ENCODE data around the gene HOXC13. TPM values are rescaled to one million over a fixed set of nuclear protein-coding genes. Genes with fewer than 3 reads are reported as not detected.

Gene HOXC13
- total RNA-seq, 1 experiment from 2014 or later = 93.5 TPM

DNA sequence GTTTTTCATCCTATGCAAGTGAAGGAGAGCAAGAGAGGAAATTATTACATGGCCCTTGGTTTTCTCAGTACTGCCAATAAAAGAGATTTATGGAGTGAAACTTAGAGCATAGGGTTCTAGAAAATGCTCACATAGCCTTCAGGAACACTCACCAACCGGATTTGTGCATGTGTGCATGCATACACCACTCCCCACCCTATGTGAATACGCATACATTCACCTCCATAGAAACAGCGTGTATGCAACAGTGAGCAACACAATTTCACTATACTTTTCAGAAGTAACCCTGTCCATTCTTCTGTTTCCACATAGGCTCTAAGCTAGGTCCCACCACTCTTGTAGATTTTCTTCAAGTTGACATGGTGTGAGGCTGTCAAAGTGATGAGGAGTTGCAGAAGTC is 31.5 kb upstream of the HOXC13 start:
- TF ChIP-seq POLR2AphosphoS5 (IDR thresholded peaks at IDR 0.05; ENCODE audit: low read depth, low read length) = no peak
- no peak for TF ChIP-seq TCF7L2 (IDR thresholded peaks at IDR 0.05; ENCODE audit: low read depth, low read length)
- TF ChIP-seq SIN3A (IDR thresholded peaks at IDR 0.05; ENCODE audit: borderline replicate concordance, insufficient read depth, low read depth, low read length) = no peak
- TF ChIP-seq, protein P1, sequence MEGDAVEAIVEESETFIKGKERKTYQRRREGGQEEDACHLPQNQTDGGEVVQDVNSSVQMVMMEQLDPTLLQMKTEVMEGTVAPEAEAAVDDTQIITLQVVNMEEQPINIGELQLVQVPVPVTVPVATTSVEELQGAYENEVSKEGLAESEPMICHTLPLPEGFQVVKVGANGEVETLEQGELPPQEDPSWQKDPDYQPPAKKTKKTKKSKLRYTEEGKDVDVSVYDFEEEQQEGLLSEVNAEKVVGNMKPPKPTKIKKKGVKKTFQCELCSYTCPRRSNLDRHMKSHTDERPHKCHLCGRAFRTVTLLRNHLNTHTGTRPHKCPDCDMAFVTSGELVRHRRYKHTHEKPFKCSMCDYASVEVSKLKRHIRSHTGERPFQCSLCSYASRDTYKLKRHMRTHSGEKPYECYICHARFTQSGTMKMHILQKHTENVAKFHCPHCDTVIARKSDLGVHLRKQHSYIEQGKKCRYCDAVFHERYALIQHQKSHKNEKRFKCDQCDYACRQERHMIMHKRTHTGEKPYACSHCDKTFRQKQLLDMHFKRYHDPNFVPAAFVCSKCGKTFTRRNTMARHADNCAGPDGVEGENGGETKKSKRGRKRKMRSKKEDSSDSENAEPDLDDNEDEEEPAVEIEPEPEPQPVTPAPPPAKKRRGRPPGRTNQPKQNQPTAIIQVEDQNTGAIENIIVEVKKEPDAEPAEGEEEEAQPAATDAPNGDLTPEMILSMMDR (IDR thresholded peaks at IDR 0.05) = no peak
- TF ChIP-seq, protein P2, sequence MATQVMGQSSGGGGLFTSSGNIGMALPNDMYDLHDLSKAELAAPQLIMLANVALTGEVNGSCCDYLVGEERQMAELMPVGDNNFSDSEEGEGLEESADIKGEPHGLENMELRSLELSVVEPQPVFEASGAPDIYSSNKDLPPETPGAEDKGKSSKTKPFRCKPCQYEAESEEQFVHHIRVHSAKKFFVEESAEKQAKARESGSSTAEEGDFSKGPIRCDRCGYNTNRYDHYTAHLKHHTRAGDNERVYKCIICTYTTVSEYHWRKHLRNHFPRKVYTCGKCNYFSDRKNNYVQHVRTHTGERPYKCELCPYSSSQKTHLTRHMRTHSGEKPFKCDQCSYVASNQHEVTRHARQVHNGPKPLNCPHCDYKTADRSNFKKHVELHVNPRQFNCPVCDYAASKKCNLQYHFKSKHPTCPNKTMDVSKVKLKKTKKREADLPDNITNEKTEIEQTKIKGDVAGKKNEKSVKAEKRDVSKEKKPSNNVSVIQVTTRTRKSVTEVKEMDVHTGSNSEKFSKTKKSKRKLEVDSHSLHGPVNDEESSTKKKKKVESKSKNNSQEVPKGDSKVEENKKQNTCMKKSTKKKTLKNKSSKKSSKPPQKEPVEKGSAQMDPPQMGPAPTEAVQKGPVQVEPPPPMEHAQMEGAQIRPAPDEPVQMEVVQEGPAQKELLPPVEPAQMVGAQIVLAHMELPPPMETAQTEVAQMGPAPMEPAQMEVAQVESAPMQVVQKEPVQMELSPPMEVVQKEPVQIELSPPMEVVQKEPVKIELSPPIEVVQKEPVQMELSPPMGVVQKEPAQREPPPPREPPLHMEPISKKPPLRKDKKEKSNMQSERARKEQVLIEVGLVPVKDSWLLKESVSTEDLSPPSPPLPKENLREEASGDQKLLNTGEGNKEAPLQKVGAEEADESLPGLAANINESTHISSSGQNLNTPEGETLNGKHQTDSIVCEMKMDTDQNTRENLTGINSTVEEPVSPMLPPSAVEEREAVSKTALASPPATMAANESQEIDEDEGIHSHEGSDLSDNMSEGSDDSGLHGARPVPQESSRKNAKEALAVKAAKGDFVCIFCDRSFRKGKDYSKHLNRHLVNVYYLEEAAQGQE (IDR thresholded peaks at IDR 0.05; ENCODE audit: insufficient read depth in 1 of 2, low read depth in 2 of 2, low read length in 1 of 2) = no peak
- CTCF ChIA-PET = no interaction called here
- no peak for ATAC-seq
- H3K9me3 ChIP-seq (ENCODE audit: control insufficient read depth, insufficient read depth, low read depth, low read length) = no peaks in the 10 kb centered on the region
- no TSS peak for BruUV-seq (replicated peaks)
- POLR2A ChIA-PET = no interaction called here
- no peaks in the 10 kb centered on the region for H3K27me3 ChIP-seq (ENCODE audit: control insufficient read depth, insufficient read depth, low read length)
- DNase-seq (ENCODE audit: low read depth, low spot score) = no peak
- H3K27ac ChIP-seq (ENCODE audit: low read length) = peak overlapping the region; percentile 46
- H3K4me3 ChIP-seq (ENCODE audit: low read depth in 2 of 2, low read length in 2 of 2) = no peak overlapping the region
- no peaks in the 10 kb centered on the region for H3K4me1 ChIP-seq (ENCODE audit: control insufficient read depth, insufficient read depth, low read length)
- in situ Hi-C loops (cut with HindIII; ENCODE audit: low pct_unique_long_range_greater_than_20kb, low sequenced_read_pairs) (no loop called here), intact Hi-C loops (cut with micrococcal nuclease; ENCODE audit: unreplicated experiment) (no loop called here)
- H3K36me3 ChIP-seq (ENCODE audit: control insufficient read depth, insufficient read depth, low read length) = no peaks in the 10 kb centered on the region

DNA sequence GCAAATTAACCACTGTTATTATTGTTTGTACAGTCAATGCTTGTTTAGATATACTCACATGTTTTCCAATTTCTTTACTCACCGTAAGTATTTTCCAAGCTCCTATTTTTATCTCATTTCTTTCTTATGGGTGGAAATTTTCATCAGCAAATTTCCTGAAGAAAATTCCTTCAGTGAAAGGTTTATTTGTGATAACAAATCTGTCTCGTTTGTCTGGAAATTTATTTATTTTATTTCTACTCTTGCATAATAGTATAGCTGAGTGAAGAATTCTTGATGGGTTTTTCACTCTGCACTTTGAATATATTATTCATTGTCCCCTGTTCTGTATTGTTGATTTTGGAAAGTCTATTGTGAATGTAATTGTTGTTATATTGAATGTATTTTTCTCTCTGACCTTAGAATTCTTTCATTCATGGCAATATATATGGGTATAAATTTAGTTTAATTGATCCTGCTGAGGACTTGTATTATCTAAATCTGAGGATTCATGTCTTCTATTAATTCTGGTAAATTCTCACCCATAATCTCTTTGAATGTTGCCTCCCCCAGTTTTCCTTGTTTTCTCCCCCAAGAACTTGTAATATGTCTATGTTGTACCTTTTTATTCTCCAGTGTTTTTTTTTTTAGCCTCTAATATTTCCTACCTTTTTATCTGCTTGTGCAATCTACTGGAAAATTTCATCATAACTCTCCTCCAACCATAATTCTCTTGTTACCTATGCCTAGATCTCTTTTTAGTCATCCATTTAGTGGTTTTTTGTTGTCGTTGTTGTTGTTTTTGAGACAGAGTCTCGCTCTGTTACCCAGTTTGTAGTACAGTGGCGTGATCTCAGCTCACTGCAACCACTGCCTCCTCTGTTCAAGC is 21.6 kb upstream of the HOXC13 start:
- H3K9me3 ChIP-seq (ENCODE audit: control insufficient read depth, insufficient read depth, low read depth, low read length) = no peaks in the 10 kb centered on the region
- in situ Hi-C loops (cut with HindIII; ENCODE audit: low pct_unique_long_range_greater_than_20kb, low sequenced_read_pairs) (no loop called here), intact Hi-C loops (cut with micrococcal nuclease; ENCODE audit: unreplicated experiment) (no loop called here)
- no peaks in the 10 kb centered on the region for H3K27me3 ChIP-seq (ENCODE audit: control insufficient read depth, insufficient read depth, low read length)
- ATAC-seq (no peak), DNase-seq (ENCODE audit: low read depth, low spot score) (no peak)
- no peaks in the 10 kb centered on the region for H3K36me3 ChIP-seq (ENCODE audit: control insufficient read depth, insufficient read depth, low read length)
- H3K27ac ChIP-seq (ENCODE audit: low read length) = no peak overlapping the region; the same call in 1 of the 2 replicates
- no peak overlapping the region for H3K4me3 ChIP-seq (ENCODE audit: low read depth in 2 of 2, low read length in 2 of 2)
- no TSS peak for BruUV-seq (replicated peaks)
- no peaks in the 10 kb centered on the region for H3K4me1 ChIP-seq (ENCODE audit: control insufficient read depth, insufficient read depth, low read length)
- TF ChIP-seq POLR2AphosphoS5 (IDR thresholded peaks at IDR 0.05; ENCODE audit: low read depth, low read length) (no peak), SIN3A (IDR thresholded peaks at IDR 0.05; ENCODE audit: borderline replicate concordance, insufficient read depth, low read depth, low read length) (no peak), TCF7L2 (IDR thresholded peaks at IDR 0.05; ENCODE audit: low read depth, low read length) (no peak)
- TF ChIP-seq, protein P2 (IDR thresholded peaks at IDR 0.05; ENCODE audit: insufficient read depth in 1 of 2, low read depth in 2 of 2, low read length in 1 of 2) = no peak
- TF ChIP-seq, protein P1 (IDR thresholded peaks at IDR 0.05) = no peak
- CTCF ChIA-PET = no interaction called here
- POLR2A ChIA-PET = no interaction called here

Data from Panc1 (cell line).